ENCODE results near the gene IGSF22.
"Not testable (repeated sequence)": the region's sequence is repeated elsewhere in the genome, so short reads cannot be mapped to it uniquely, and the experiment has no call there.

Gene IGSF22

GRCh38 chr11:18681949-18682348 is 44.0 kb downstream of the IGSF22 start:
- not testable (repeated sequence) for DNase-seq

GRCh38 chr11:18677560-18677959 is 48.4 kb downstream of the IGSF22 start:
- no peak for DNase-seq

GRCh38 chr11:18676803-18677202 is 49.2 kb downstream of the IGSF22 start:
- no peak for DNase-seq

- DNase-seq = not testable (repeated sequence)
Measured at GRCh38 chr11:18672209-18672608, 53.8 kb downstream of the IGSF22 start.

GRCh38 chr11:18671246-18671645 is 54.7 kb downstream of the IGSF22 start:
- no peak for DNase-seq

GRCh38 chr11:18669711-18670110 is 56.3 kb downstream of the IGSF22 start:
- DNase-seq = no peak

- no peak for DNase-seq
Measured at GRCh38 chr11:18669219-18669596, 56.8 kb downstream of the IGSF22 start.

- no peak for DNase-seq
Measured at GRCh38 chr11:18668131-18668530, 57.9 kb downstream of the IGSF22 start.

GRCh38 chr11:18665353-18665872 is 60.6 kb downstream of the IGSF22 start:
- not testable (repeated sequence) for DNase-seq

- DNase-seq = no peak
Measured at GRCh38 chr11:18657673-18658072, 68.3 kb downstream of the IGSF22 start.

All from activated CD4-positive, CD25-positive, alpha-beta regulatory T cell treated with anti-CD3 and anti-CD28 coated beads, Interleukin-2, amount 50 U/mL, for 72 hours (primary cell).